GM19099 (cell line): Measurements from ENCODE around the gene TTLL13.

Source experiments
- POLR2A ChIP-seq: IDR thresholded peaks from 3 replicates; pipeline ENCODE4 v1.6.1; 2011; ENCODE audit warnings: low read depth; ENCODE audit not compliant: insufficient read length; ENCODE audit errors: extremely low read depth

TTLL13 gene, protein sequence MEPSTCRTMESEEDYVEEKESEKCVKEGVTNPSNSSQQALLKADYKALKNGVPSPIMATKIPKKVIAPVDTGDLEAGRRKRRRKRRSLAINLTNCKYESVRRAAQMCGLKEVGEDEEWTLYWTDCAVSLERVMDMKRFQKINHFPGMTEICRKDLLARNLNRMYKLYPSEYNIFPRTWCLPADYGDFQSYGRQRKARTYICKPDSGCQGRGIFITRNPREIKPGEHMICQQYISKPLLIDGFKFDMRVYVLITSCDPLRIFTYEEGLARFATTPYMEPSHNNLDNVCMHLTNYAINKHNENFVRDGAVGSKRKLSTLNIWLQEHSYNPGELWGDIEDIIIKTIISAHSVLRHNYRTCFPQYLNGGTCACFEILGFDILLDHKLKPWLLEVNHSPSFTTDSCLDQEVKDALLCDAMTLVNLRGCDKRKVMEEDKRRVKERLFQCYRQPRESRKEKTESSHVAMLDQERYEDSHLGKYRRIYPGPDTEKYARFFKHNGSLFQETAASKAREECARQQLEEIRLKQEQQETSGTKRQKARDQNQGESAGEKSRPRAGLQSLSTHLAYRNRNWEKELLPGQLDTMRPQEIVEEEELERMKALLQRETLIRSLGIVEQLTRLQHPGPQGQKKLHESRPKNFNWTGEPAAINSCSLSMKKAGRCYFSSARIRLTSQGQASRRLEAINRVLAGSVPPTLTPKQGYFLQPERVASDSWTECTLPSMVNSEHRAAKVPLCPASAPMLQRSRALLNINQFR

GRCh38 chr15:90249203-90249863 lies at the start of gene TTLL13:
Gene TTLL13 (plus strand): TSS chr15:90249556. CDS start chr15:90250631, 1,075 bp downstream.
- no peak for TF ChIP-seq POLR2A

DNA sequence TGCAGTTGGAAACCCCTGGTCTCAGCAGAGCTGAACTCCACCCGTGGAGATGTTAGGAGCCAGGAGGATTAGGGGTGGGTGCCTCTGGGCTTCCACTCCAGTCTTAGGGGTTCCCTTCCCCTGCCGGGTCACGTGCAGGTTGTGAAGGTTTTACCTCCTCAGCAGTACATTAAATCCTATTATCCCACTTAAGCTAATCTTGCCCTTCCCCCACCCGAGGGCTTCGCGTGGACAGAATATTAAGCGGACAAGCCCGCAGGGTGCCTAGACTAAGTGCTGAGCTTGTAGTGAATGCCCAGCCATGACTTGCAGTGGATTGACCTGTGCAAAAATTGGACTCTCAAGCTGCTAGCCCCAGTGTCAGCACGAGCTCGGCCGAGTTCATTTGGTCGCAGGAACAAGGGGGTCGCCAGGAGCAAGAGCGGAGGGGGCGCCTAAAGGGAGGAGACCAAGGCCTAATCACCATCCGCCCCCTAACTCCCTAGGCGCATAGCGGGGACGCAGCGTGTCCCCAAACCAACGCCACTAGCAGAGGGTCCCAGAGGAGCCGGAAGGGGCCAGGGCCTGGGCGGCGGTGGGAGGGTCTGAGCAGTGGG lies 48.7 kb upstream of the TTLL13 start:
- no peak for TF ChIP-seq POLR2A

DNA sequence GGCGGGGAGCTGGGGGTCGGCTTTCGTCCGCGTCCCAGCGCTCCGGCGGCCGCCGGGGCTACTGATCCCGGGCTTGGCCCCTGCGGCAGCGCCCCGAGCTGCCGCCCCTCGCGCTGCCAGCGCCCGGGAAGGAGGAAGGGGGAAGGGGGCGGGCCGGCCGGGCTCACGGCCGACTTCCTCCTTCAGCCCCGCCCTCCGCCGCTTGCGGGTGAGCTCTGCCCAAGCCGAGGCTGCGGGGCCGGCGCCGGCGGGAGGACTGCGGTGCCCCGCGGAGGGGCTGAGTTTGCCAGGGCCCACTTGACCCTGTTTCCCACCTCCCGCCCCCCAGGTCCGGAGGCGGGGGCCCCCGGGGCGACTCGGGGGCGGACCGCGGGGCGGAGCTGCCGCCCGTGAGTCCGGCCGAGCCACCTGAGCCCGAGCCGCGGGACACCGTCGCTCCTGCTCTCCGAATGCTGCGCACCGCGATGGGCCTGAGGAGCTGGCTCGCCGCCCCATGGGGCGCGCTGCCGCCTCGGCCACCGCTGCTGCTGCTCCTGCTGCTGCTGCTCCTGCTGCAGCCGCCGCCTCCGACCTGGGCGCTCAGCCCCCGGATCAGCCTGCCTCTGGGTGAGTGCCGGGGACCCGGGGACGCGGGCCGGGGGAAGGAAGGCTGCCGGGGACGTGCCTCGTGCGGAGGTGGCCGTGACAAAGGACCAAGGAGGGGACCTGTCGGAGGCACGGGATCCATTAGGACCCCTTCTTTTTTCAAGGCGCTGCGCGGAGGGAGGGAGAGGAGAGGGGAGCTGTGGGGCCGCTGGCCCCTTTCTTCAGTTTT lies 48.0 kb upstream of the TTLL13 start, which contains the start of gene SEMA4B:
Gene SEMA4B (plus strand): TSS at position 201 of the 814 bp plus-strand sequence. CDS start 249 bp downstream, at position 450.
- peak; percentile 78 for TF ChIP-seq POLR2A

DNA sequence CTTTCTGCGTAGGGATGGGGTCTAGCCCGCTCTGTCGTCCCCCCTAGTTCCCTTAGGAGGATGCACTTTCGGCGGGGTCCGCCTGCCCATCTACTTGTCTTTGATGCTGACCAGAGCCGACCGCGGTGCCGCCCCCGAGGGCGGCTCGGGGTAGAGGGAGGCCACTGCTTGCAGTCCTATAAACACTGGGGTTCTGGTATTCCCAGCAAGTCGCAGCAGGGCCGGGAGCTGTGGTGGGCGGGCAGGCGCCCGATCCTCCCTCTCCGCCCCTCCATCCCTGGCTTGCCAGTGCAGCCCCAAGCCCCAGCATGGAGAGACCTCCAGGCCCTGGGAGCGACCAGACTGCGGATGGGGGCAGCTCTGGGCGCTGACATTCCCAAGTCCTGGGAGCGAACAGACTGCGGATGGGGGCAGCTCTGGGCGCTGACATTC lies 47.4 kb upstream of the TTLL13 start:
- TF ChIP-seq POLR2A = no peak

GRCh38 chr15:90202929-90203328 lies 46.4 kb upstream of the TTLL13 start:
- TF ChIP-seq POLR2A = no peak

DNA sequence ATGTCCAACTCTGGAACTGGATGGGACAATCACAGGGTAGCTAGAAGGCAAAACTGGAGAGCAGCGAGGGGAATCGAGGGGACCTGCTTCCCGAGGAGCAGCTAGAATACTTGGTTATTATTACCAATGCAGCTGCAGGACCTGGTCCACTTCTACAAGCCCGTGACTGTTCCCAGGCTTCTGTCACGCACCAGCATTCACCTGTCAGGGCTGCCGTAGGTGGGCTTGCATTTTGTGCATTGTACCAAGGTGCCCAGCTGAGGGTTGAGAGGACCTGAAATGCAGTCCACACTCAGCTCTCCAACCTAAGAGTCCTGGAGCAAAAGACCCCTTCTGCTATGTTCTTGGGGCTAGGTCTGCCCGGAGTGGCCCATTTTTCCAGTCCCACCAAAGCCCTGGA lies 45.9 kb upstream of the TTLL13 start:
- no peak for TF ChIP-seq POLR2A

GRCh38 chr15:90203922-90204321 lies 45.4 kb upstream of the TTLL13 start:
- TF ChIP-seq POLR2A = no peak

DNA sequence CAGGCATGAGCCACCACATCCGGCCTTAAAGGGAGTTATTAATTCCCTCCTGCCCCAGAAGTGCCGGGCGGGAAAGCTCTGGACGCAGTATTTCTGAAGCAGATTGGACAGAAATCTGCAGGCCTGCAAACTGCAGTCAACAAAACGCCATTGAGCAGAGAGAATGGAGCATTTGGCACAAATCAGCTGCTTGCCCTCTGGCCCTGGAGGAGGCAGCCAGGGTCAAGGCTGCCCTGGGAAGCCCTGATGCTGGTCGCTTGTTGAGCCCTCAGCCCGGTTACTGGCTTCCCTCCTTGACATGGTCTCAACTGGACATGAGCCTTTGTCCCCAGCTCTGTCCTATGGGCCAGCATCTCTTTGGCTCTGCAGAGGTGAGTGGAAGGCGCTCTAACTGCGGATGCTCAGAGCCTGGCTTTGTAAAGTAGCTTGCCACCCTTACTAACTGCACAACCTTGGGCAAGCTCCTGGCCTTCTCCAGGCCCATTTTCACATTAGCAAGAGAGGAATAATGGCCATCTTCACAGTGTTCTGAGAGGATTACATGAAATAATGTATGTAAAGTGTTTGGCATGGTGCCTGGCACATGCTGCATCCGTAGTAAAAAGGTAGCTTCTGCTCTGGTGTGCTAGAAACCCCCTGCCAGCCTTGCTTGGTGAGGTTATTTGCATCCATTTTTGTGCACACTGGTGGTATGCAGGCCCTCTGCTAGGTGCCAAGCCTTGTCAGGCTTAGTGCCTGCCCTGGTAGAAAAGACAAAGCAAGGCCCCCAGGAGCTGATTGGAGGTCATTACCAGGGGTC lies 44.1 kb upstream of the TTLL13 start:
- no peak for TF ChIP-seq POLR2A

DNA sequence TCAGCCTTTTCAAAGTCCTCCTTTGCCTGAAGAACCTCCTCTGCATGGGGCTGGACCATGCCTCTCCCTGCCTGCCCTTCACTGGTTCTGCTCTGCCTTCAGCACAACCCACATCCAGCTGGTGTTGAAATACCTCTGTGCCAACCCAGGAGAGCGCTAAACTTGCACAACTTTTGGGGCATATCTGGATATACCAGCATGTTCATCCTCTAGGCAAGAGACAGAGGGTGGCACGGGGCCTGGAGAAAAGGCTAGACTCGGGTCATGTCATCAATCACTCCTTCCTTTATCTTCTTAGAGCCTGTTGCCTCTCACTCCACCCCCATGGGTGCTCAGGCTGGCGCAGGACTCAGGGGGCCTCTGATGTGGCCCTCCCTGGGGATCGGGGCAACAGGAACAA lies 43.5 kb upstream of the TTLL13 start:
- no peak for TF ChIP-seq POLR2A

GRCh38 chr15:90207252-90207651 lies 42.1 kb upstream of the TTLL13 start:
- TF ChIP-seq POLR2A = no peak

- no peak for TF ChIP-seq POLR2A
These were observed 41.0 kb upstream of the TTLL13 start for GRCh38 chr15:90208356-90208755.

- no peak for TF ChIP-seq POLR2A
These were observed 39.8 kb upstream of the TTLL13 start for GRCh38 chr15:90209591-90209990.

DNA sequence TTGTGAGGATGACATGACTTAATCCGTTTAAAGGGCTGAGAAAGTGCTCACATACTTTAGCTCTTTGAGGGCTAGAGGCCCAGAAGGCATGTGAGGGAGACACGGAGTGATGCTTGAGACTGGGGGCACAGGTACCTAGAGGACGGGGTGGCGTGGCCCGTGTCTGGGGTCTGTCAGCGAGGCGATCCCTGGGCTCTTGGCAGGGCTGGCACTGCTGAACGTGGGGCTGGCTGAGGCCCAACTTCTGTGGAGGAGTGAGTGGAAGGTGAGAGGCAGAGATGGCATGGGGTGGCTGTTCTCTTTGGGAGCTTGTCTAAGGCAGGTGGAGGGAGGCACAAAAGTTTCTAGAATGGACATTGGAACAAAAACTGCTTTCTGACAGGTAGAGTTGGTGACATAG lies 38.8 kb upstream of the TTLL13 start:
- TF ChIP-seq POLR2A = no peak
